NCI-H146 treated with DMSO at 0.1 percent for 48 hours (cell line): Measurements from ENCODE around the gene LAIR2.
"Not testable (repeated sequence)": the region's sequence is repeated elsewhere in the genome, so short reads cannot be mapped to it uniquely, and the experiment has no call there.

ENCODE experiments used
- DNase-seq: peaks from one replicate; lab custom pipeline; 2025; ENCODE audit not compliant: unreplicated experiment; lab: John Stamatoyannopoulos, UW

LAIR2 gene

GRCh38 chr19:54464630-54465425, 37.8 kb upstream of the LAIR2 start:
- peak; percentile 72 for DNase-seq

GRCh38 chr19:54465426-54466109, 37.1 kb upstream of the LAIR2 start:
- DNase-seq: no peak

- not testable (repeated sequence) for DNase-seq
Measured at GRCh38 chr19:54466110-54466480, 36.5 kb upstream of the LAIR2 start.

- DNase-seq: no peak
Measured at GRCh38 chr19:54469496-54469934, 33.1 kb upstream of the LAIR2 start.

GRCh38 chr19:54470276-54470887, 32.2 kb upstream of the LAIR2 start:
- no peak for DNase-seq

- DNase-seq: no peak
Measured at GRCh38 chr19:54470991-54471782, 31.4 kb upstream of the LAIR2 start.

- no peak for DNase-seq
Measured at GRCh38 chr19:54473071-54473891, 29.4 kb upstream of the LAIR2 start, which contains the start of gene CDC42EP5. TSS of gene CDC42EP5 (minus strand) at chr19:54473296. CDS start at chr19:54465547, 7,749 bp downstream.

GRCh38 chr19:54473892-54474372, 28.7 kb upstream of the LAIR2 start:
- DNase-seq: no peak

GRCh38 chr19:54475706-54476105, 26.9 kb upstream of the LAIR2 start:
- DNase-seq: no peak

GRCh38 chr19:54477650-54478049, 25.0 kb upstream of the LAIR2 start:
- no peak for DNase-seq

GRCh38 chr19:54478677-54479266, 23.9 kb upstream of the LAIR2 start:
- peak; percentile 8 for DNase-seq

- DNase-seq: no peak
Measured at GRCh38 chr19:54480051-54480450, 22.6 kb upstream of the LAIR2 start.

GRCh38 chr19:54481326-54481930, 21.2 kb upstream of the LAIR2 start:
- peak; percentile 34 for DNase-seq

GRCh38 chr19:54482889-54483288, 19.7 kb upstream of the LAIR2 start:
- no peak for DNase-seq

GRCh38 chr19:54484451-54484850, 18.2 kb upstream of the LAIR2 start:
- DNase-seq: no peak

- DNase-seq: no peak
Measured at GRCh38 chr19:54485851-54486250, 16.8 kb upstream of the LAIR2 start.

GRCh38 chr19:54489341-54489740, 13.3 kb upstream of the LAIR2 start:
- DNase-seq: no peak

- DNase-seq: no peak
Measured at GRCh38 chr19:54489766-54490165, 12.9 kb upstream of the LAIR2 start.

- no peak for DNase-seq
Measured at GRCh38 chr19:54492568-54492967, 10.1 kb upstream of the LAIR2 start.
